Measurements from ENCODE around the gene MT1F.

The MT1F gene

GRCh38 chr16:56639045-56639444, 18.7 kb upstream of the MT1F start:
- H3K27ac ChIP-seq (replicated peaks) = no peak overlapping the region
- no peak overlapping the region for H3K4me3 ChIP-seq (replicated peaks; ENCODE audit: insufficient read depth, low read length)
- H3K27me3 ChIP-seq (ENCODE audit: insufficient read depth, poor library complexity, severe bottlenecking) = peaks cover 73% of the 10 kb centered on the region
- no peak for DNase-seq (ENCODE audit: low read depth in 1 of 2, low spot score in 1 of 2)
- TF ChIP-seq SPI1 (IDR thresholded peaks at IDR 0.05; ENCODE audit: borderline replicate concordance, low read depth) = no peak
- TF ChIP-seq GABPA (IDR thresholded peaks at IDR 0.05; ENCODE audit: low read depth) = no peak
- TF ChIP-seq CTCF (IDR thresholded peaks at IDR 0.05; ENCODE audit: insufficient read depth, low read length) = no peak
- TF ChIP-seq, protein P1, sequence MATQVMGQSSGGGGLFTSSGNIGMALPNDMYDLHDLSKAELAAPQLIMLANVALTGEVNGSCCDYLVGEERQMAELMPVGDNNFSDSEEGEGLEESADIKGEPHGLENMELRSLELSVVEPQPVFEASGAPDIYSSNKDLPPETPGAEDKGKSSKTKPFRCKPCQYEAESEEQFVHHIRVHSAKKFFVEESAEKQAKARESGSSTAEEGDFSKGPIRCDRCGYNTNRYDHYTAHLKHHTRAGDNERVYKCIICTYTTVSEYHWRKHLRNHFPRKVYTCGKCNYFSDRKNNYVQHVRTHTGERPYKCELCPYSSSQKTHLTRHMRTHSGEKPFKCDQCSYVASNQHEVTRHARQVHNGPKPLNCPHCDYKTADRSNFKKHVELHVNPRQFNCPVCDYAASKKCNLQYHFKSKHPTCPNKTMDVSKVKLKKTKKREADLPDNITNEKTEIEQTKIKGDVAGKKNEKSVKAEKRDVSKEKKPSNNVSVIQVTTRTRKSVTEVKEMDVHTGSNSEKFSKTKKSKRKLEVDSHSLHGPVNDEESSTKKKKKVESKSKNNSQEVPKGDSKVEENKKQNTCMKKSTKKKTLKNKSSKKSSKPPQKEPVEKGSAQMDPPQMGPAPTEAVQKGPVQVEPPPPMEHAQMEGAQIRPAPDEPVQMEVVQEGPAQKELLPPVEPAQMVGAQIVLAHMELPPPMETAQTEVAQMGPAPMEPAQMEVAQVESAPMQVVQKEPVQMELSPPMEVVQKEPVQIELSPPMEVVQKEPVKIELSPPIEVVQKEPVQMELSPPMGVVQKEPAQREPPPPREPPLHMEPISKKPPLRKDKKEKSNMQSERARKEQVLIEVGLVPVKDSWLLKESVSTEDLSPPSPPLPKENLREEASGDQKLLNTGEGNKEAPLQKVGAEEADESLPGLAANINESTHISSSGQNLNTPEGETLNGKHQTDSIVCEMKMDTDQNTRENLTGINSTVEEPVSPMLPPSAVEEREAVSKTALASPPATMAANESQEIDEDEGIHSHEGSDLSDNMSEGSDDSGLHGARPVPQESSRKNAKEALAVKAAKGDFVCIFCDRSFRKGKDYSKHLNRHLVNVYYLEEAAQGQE (IDR thresholded peaks at IDR 0.05; ENCODE audit: insufficient replicate concordance, low read depth) = no peak
- TF ChIP-seq POLR2AphosphoS5 (IDR thresholded peaks at IDR 0.05; ENCODE audit: low read depth) = no peak

GRCh38 chr16:56640076-56640475, 17.7 kb upstream of the MT1F start:
- H3K27ac ChIP-seq (replicated peaks) = no peak overlapping the region
- TF ChIP-seq SPI1 (IDR thresholded peaks at IDR 0.05; ENCODE audit: borderline replicate concordance, low read depth) (no peak), GABPA (IDR thresholded peaks at IDR 0.05; ENCODE audit: low read depth) (no peak), CTCF (IDR thresholded peaks at IDR 0.05; ENCODE audit: insufficient read depth, low read length) (no peak), POLR2AphosphoS5 (IDR thresholded peaks at IDR 0.05; ENCODE audit: low read depth) (no peak)
- TF ChIP-seq, protein P1 (IDR thresholded peaks at IDR 0.05; ENCODE audit: insufficient replicate concordance, low read depth) = no peak
- H3K4me3 ChIP-seq (replicated peaks; ENCODE audit: insufficient read depth, low read length) = no peak overlapping the region
- no peak for DNase-seq (ENCODE audit: low read depth in 1 of 2, low spot score in 1 of 2)
- peaks cover 73% of the 10 kb centered on the region for H3K27me3 ChIP-seq (ENCODE audit: insufficient read depth, poor library complexity, severe bottlenecking)

DNA sequence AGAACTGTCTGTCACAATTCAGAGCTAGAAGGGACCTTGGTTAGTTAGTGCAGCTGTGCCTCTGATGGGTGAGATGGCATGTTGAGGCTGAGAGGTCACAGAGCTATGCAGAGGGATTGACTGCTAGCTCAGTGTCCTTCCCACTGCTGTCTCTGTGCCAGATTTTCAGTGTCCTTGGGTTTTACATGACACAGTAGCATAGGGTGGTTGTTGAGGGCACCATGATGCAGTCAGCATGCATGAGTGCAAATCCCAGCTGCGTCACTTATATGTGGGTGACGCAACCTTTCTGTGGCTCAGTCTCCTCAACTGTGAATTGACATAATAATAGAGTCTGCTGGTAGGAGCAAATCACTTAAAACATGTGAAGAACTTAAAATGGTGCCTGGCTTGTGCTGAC, 16.6 kb upstream of the MT1F start:
- no peak overlapping the region for H3K4me3 ChIP-seq (replicated peaks; ENCODE audit: insufficient read depth, low read length)
- peaks cover 73% of the 10 kb centered on the region for H3K27me3 ChIP-seq (ENCODE audit: insufficient read depth, poor library complexity, severe bottlenecking)
- DNase-seq (ENCODE audit: low read depth in 1 of 2, low spot score in 1 of 2) = no peak
- H3K27ac ChIP-seq (replicated peaks) = no peak overlapping the region
- TF ChIP-seq POLR2AphosphoS5 (IDR thresholded peaks at IDR 0.05; ENCODE audit: low read depth) (no peak), GABPA (IDR thresholded peaks at IDR 0.05; ENCODE audit: low read depth) (no peak), SPI1 (IDR thresholded peaks at IDR 0.05; ENCODE audit: borderline replicate concordance, low read depth) (no peak), CTCF (IDR thresholded peaks at IDR 0.05; ENCODE audit: insufficient read depth, low read length) (no peak)
- TF ChIP-seq, protein P1 (IDR thresholded peaks at IDR 0.05; ENCODE audit: insufficient replicate concordance, low read depth) = no peak

Measured in HL-60 (cell line).